HUES48 (cell line): ENCODE results near the gene TUT1.
"Not testable (repeated sequence)": the region's sequence is repeated elsewhere in the genome, so short reads cannot be mapped to it uniquely, and the experiment has no call there.

ENCODE experiments used
- H3K27ac ChIP-seq: one replicate; pipeline ENCODE4 v1.7.0; 2013; ENCODE audit warnings: low read depth, low read length, inconsistent platforms
- H3K27me3 ChIP-seq: 2 replicates; pipeline ENCODE4 v1.6.1; 2013; ENCODE audit warnings: mild to moderate bottlenecking, low read length; ENCODE audit not compliant: control insufficient read depth, insufficient read depth
- H3K36me3 ChIP-seq: 2 replicates; pipeline ENCODE4 v1.6.1; 2013; ENCODE audit warnings: low read length; ENCODE audit not compliant: control insufficient read depth, insufficient read depth
- H3K4me1 ChIP-seq: 2 replicates; pipeline ENCODE4 v1.6.1; 2013; ENCODE audit warnings: mild to moderate bottlenecking, low read length; ENCODE audit not compliant: control insufficient read depth, insufficient read depth
- H3K4me3 ChIP-seq: 2 replicates; pipeline ENCODE4 v1.5.1; 2013; ENCODE audit warnings: mild to moderate bottlenecking, low read depth, low read length
- H3K9ac ChIP-seq: 2 replicates; pipeline ENCODE4 v1.6.1; 2013; ENCODE audit warnings: mild to moderate bottlenecking, low read depth, low read length, moderate library complexity
- H3K9me3 ChIP-seq: 2 replicates; pipeline ENCODE4 v1.6.1; 2013; ENCODE audit warnings: low read length; ENCODE audit not compliant: control insufficient read depth, insufficient read depth

TUT1 gene

GRCh38 chr11:62593434-62594044 is 2.2 kb upstream of the TUT1 start:
- H3K4me1 ChIP-seq, result peaks cover 9% of the 10 kb centered on the region; the same call in 1 of the 2 replicates
- H3K36me3 ChIP-seq, result peaks cover 53% of the 10 kb centered on the region
- no peak overlapping the region for H3K4me3 ChIP-seq
- H3K9me3 ChIP-seq, result no peaks in the 10 kb centered on the region
- H3K27ac ChIP-seq, result no peak overlapping the region
- no peaks in the 10 kb centered on the region for H3K27me3 ChIP-seq
- no peak overlapping the region for H3K9ac ChIP-seq

GRCh38 chr11:62592989-62593421 is 1.7 kb upstream of the TUT1 start:
- Histone ChIP-seq H3K27ac (no peak overlapping the region), H3K9me3 (no peaks in the 10 kb centered on the region), H3K36me3 (peaks cover 53% of the 10 kb centered on the region), H3K9ac (no peak overlapping the region), H3K27me3 (no peaks in the 10 kb centered on the region), H3K4me3 (no peak overlapping the region), H3K4me1 (peaks cover 9% of the 10 kb centered on the region; the same call in 1 of the 2 replicates)

- Histone ChIP-seq H3K36me3 (peaks cover 53% of the 10 kb centered on the region), H3K9me3 (no peaks in the 10 kb centered on the region), H3K27me3 (no peaks in the 10 kb centered on the region), H3K4me3 (peak overlapping the region; percentile 88), H3K9ac (peak overlapping the region; percentile 76), H3K27ac (peak overlapping the region; percentile 94), H3K4me1 (peaks cover 9% of the 10 kb centered on the region; the same call in 1 of the 2 replicates)
These were observed 958 bp upstream of the TUT1 start for GRCh38 chr11:62592146-62592815.

GRCh38 chr11:62588966-62589637 is 2.2 kb downstream of the TUT1 start:
- no peak overlapping the region for H3K27ac ChIP-seq
- peaks cover 39% of the 10 kb centered on the region for H3K36me3 ChIP-seq

GRCh38 chr11:62585356-62585755 is 6.0 kb downstream of the TUT1 start:
- not testable (repeated sequence) for H3K9ac ChIP-seq, H3K9me3 ChIP-seq, H3K27me3 ChIP-seq, H3K4me1 ChIP-seq, H3K4me3 ChIP-seq, H3K27ac ChIP-seq
- peaks cover 58% of the 10 kb centered on the region for H3K36me3 ChIP-seq

More at GRCh38 chr11:62588966-62589637, 2.2 kb downstream of the TUT1 start:
- H3K4me3 ChIP-seq, result no peak overlapping the region
- no peak overlapping the region for H3K9ac ChIP-seq
- peaks cover 9% of the 10 kb centered on the region; the same call in 1 of the 2 replicates for H3K4me1 ChIP-seq
- H3K9me3 ChIP-seq, result no peaks in the 10 kb centered on the region
- H3K27me3 ChIP-seq, result no peaks in the 10 kb centered on the region

- H3K9me3 ChIP-seq, H3K27me3 ChIP-seq, H3K27ac ChIP-seq, H3K4me3 ChIP-seq, H3K4me1 ChIP-seq, H3K9ac ChIP-seq: not testable (repeated sequence)
- H3K36me3 ChIP-seq, result peaks cover 66% of the 10 kb centered on the region
These were observed 9.6 kb downstream of the TUT1 start for GRCh38 chr11:62581735-62582134.

- no peak overlapping the region for H3K27ac ChIP-seq
- H3K27me3 ChIP-seq, result no peaks in the 10 kb centered on the region
- no peaks in the 10 kb centered on the region for H3K9me3 ChIP-seq
- H3K9ac ChIP-seq, result no peak overlapping the region
- H3K36me3 ChIP-seq, result peaks cover 69% of the 10 kb centered on the region
- no peak overlapping the region for H3K4me3 ChIP-seq
- H3K4me1 ChIP-seq, result no peaks in the 10 kb centered on the region
These were observed 10.2 kb downstream of the TUT1 start for GRCh38 chr11:62580959-62581715.

- Histone ChIP-seq H3K4me1 (peaks cover 8% of the 10 kb centered on the region; the same call in 1 of the 2 replicates), H3K36me3 (peaks cover 64% of the 10 kb centered on the region), H3K9ac (no peak overlapping the region), H3K27ac (no peak overlapping the region), H3K4me3 (no peak overlapping the region), H3K27me3 (no peaks in the 10 kb centered on the region), H3K9me3 (no peaks in the 10 kb centered on the region)
These were observed 12.1 kb downstream of the TUT1 start for GRCh38 chr11:62579252-62579651.

- Histone ChIP-seq H3K4me1 (peaks cover 8% of the 10 kb centered on the region; the same call in 1 of the 2 replicates), H3K9ac (no peak overlapping the region), H3K27ac (no peak overlapping the region), H3K27me3 (no peaks in the 10 kb centered on the region), H3K9me3 (no peaks in the 10 kb centered on the region), H3K36me3 (peaks cover 61% of the 10 kb centered on the region), H3K4me3 (no peak overlapping the region)
These were observed 12.8 kb downstream of the TUT1 start for GRCh38 chr11:62578541-62578940.

- no peak overlapping the region for H3K9ac ChIP-seq
- H3K36me3 ChIP-seq, result peaks cover 62% of the 10 kb centered on the region
- no peak overlapping the region for H3K4me3 ChIP-seq
- peaks cover 13% of the 10 kb centered on the region for H3K4me1 ChIP-seq
- H3K27ac ChIP-seq, result no peak overlapping the region
- no peaks in the 10 kb centered on the region for H3K27me3 ChIP-seq
- no peaks in the 10 kb centered on the region for H3K9me3 ChIP-seq
These were observed 14.1 kb downstream of the TUT1 start for GRCh38 chr11:62577046-62577714.
